Colon (tissue), 2 donors: ENCODE measurements around the gene NKD1.

Experiments
- FAIRE-seq: peaks from 2 replicates; lab custom pipeline; 2012; peaks lifted over from hg19 to GRCh38; lab: Jason Lieb, UNC
- donor health status: control.
- donor health status: control.

Gene NKD1

GRCh38 chr16:50651835-50652438 is 103.7 kb downstream of the NKD1 start:
- FAIRE-seq = no peak

- FAIRE-seq = no peak
Measured at GRCh38 chr16:50652836-50653425, 104.7 kb downstream of the NKD1 start.

- FAIRE-seq = no peak
Measured at GRCh38 chr16:50653633-50654519, 105.7 kb downstream of the NKD1 start.

- no peak for FAIRE-seq
Measured at GRCh38 chr16:50655558-50656055, 107.4 kb downstream of the NKD1 start.

- FAIRE-seq = no peak
Measured at GRCh38 chr16:50657241-50657640, 109.0 kb downstream of the NKD1 start.

- FAIRE-seq = no peak
Measured at GRCh38 chr16:50659806-50660205, 111.6 kb downstream of the NKD1 start.

GRCh38 chr16:50662306-50662940 is 114.2 kb downstream of the NKD1 start:
- no peak for FAIRE-seq

GRCh38 chr16:50664270-50664669 is 116.1 kb downstream of the NKD1 start:
- FAIRE-seq = no peak

GRCh38 chr16:50665128-50665878 is 117.1 kb downstream of the NKD1 start:
- FAIRE-seq = no peak

GRCh38 chr16:50666658-50667496 is 118.7 kb downstream of the NKD1 start:
- no peak for FAIRE-seq

- FAIRE-seq = no peak
Measured at GRCh38 chr16:50667497-50668367, 119.5 kb downstream of the NKD1 start.

GRCh38 chr16:50668368-50669008 is 120.3 kb downstream of the NKD1 start:
- no peak for FAIRE-seq

- no peak for FAIRE-seq
Measured at GRCh38 chr16:50669741-50670140, 121.5 kb downstream of the NKD1 start.

GRCh38 chr16:50670476-50670875 is 122.3 kb downstream of the NKD1 start:
- no peak for FAIRE-seq

GRCh38 chr16:50671644-50672260 is 123.6 kb downstream of the NKD1 start:
- no peak for FAIRE-seq

GRCh38 chr16:50673496-50674275 is 125.5 kb downstream of the NKD1 start:
- no peak for FAIRE-seq

GRCh38 chr16:50674831-50675230 is 126.6 kb downstream of the NKD1 start:
- no peak for FAIRE-seq
